ENCODE results near the gene GSE1. TPM values are rescaled to one million over a fixed set of nuclear protein-coding genes. Genes with fewer than 3 reads are reported as not detected.

GSE1 gene
- total RNA-seq, 1 donor from 2014 or later: 30.5 TPM

DNA sequence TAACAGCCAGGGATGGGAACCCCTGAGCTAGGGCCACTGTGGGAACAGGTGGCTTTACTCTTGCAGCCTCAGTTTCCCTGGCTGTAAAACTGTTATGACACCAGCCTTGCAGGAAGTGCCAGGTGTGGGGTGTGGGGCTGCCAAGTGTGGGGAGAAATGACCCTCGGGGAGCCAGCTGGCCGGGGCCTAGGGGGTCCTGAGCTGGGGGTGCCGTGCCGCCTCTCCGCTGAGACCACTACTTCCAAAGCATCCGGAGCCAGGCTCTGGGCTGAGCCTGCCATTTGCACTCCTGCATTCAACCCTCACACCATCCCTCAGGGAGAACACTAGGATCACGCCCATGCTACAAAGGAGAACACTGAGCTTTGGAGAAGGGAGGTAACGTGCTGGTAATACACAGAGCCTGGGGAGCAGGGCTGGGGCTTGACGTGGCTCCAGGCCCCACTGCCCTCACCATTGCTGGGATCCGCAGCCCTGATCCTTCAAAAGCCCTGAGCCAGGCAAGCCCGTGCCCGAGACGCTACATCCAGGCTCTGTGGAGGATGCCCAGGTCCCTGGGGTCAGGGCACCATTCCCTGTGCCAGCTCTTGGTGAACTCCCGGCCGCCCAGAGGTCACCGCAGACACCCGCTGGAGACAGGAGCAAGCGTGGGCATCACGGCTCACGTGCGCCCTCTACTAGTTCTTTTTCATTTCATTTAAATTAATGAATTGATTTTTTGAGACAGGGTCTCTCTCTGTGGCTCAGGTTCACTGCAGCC, 104.5 kb downstream of the GSE1 start:
- DNase-seq (ENCODE audit: extremely low read depth, low read depth, low spot score): no peak

DNA sequence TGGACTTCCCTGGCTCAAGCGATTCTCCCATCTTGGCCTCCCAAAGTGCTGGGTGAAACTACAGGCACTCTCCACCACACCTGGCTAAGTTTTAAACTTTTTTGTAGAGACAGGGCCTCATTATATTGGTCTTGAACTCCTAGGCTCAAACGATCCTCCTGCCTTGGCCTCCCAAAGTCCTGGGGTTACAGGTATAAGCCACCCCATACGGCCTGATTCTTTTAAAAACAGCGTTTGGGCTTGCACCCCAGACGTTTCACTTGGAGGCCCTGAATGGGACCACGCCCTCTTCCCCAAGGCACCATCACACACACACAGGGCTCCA, 105.0 kb downstream of the GSE1 start:
- no peak for DNase-seq (ENCODE audit: extremely low read depth, low read depth, low spot score)

DNA sequence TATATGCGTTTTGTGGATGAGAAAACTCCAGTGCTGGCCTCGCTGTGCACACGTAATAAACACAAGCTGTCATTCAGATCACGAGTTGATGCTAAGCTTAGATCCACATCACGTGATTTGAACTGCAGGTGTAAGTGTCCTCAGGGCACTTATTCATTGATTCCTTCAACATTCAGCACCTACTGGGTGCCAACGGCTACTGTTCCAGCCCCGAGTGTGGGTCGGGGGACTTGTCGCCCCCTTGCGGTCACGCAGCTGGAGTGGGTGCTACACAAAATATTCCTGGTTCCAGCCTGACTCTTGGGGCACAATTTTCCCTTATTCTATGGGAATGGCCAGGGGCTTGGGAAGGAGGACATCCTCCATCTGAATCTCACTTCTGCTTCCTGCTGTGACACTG, 105.6 kb downstream of the GSE1 start:
- no peak for DNase-seq (ENCODE audit: extremely low read depth, low read depth, low spot score)

DNA sequence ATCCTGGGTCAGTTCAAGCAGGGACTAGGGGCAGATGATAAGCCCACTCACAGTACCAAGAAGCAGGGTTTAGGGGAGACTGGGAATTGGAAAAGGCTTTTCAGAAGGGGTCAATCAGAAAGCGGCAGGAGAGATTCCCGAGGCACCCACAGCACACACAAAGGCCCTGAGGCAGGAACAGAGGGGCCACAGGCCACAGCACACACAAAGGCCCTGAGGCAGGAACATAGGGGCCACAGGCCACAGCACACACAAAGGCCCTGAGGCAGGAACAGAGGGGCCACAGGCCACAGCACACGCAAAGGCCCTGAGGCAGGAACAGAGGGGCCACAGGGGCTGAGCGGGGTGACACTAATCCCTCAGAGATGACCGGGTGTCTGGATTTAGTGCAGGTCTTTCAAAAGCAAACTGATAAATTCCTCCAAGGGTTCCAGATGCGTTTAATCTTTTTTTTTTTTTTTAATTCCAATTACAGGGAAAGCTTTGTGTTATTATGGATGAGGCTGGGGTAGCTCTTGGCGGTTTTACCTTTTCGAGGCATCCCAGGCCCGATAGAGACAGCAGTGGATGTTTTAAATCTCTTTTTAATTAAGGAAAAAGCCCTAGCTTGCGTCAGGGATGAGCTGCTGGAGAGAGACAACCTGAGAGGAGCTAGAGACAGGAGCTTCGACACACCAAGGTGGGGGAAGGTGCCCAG, 106.6 kb downstream of the GSE1 start:
- DNase-seq (ENCODE audit: extremely low read depth, low read depth, low spot score): no peak

DNA sequence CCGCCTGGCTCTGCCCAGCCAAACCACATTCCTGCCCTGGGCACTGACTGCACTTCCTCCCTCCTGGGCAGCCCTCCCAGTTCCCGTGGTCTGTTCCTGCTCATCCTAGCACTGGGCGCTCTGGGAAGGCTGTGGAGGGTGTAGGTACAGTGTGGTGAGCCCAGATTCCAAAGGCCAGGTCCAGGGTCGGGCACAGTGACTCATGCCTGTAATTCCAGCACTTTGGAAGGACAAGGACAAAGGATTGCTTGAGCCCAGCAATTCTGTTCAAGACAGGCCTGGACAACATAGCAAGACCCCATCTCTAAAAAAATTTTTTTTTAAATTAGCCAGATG, 107.1 kb downstream of the GSE1 start:
- no peak for DNase-seq (ENCODE audit: extremely low read depth, low read depth, low spot score)

DNA sequence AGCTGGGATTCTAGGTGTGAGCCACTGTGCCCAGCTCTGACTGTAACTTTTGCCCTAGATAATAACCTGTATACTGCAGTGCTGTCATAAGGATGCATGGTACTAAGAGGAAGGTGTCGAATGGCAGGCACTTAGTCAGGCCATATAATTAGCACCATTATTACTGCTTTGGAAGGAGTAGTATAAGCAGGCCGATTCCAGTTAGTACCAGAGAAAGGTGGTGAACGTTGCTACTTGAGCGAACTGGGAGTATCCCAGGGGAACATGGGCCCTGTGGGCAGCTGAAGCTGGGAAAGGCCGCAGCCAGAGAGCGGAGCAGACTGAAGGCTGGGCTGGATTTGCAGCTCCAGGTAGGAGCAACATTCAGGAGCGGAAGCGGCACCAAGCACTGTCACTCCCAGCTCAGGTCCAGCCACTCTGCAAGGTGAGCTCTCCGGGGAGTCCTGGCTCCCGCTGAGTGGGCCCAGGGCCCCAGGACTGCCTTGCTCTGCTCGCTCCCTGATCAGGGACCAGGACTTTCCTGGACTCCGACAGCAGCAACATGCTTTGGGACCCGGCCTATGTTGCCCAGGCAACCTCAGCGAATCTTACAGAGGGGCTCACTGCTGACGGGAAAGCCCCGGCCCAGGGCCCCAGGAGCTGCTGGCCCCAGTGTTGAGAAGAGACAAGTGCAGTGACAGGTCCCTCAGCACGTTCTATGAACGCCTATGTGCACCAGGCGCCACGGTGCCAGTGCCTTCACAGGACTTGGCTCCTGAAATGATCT, 109.2 kb downstream of the GSE1 start:
- no peak for DNase-seq (ENCODE audit: extremely low read depth, low read depth, low spot score)

DNA sequence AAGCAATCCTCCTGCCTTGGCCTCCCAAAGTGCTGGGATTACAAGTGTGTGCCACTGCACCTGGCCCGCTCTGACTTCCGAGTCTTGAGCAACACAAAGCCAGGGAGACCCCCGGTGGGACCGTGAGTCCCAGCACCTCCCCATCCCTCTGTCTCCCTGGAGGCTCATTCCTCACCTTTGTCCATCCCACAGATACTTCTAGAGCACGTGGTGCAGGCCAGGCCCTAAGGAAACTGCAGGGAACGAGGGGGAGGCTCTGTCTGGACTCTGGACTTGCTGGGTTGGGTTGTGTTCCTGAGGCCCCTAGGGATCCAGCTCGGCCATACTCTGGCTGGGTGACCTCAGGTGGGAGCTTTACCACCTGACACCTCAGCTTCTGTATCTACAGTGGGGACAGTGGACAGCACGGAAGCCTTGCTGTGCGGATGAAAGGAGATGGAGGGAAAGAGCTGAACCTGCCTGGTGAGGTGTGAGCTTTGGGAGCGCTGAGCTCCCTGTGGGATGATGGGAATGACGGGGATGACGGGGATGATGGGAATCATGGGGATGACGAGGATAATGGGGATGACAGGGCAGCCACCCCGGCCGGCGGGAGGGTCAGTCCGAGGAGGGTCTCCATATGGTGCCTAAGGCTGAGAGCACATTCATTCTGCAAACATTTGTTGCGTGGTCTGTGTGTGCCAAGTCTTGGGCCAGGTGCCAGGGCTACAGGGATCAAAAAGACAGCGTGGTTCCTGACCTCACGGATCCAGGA, 111.2 kb downstream of the GSE1 start:
- DNase-seq (ENCODE audit: extremely low read depth, low read depth, low spot score): no peak

DNA sequence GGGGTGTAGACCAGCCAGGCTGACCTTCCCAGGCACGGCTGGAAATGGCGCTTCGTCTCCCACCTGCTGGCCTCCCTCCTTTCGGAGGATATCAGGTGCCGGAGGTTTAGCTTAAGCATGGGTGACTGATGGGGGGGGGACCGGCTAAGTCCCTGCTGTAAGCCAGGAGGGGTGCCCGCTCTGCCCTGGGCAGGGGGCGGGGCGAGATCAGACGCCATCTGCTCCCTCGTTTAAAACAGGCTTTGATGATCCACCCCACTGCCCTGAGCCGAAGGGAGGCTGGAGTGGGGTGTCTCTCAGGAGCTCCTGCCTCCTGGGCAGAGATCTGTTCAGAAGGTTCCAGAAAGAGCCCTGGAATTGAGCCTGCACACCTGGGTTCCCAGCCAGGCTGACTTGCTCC, 111.8 kb downstream of the GSE1 start:
- DNase-seq (ENCODE audit: extremely low read depth, low read depth, low spot score): no peak

Other genes starting within 250 kb of the GSE1 start
- gene GINS2, start 75.6 kb downstream of the GSE1 start, total RNA-seq: 3.2 and 6.1 TPM in 2 replicates
- 20.2 and 22.8 TPM in 2 replicates for gene C16orf74, start 137.8 kb downstream of the GSE1 start, total RNA-seq
- 44.5 and 48.7 TPM in 2 replicates for gene EMC8, start 186.2 kb downstream of the GSE1 start, total RNA-seq
- 548 and 742 TPM in 2 replicates for gene COX4I1, start 186.4 kb downstream of the GSE1 start, total RNA-seq

All from glomerular endothelial cell (primary cell).